ENCODE results near the gene SPTBN1. TPM values are rescaled to one million over a fixed set of nuclear protein-coding genes. Genes with fewer than 3 reads are reported as not detected.

SPTBN1 gene
- total and polyA plus RNA-seq, 2 of the 4 experiments (the other 2 are of a cell fraction) = 49.1 to 241 TPM

DNA sequence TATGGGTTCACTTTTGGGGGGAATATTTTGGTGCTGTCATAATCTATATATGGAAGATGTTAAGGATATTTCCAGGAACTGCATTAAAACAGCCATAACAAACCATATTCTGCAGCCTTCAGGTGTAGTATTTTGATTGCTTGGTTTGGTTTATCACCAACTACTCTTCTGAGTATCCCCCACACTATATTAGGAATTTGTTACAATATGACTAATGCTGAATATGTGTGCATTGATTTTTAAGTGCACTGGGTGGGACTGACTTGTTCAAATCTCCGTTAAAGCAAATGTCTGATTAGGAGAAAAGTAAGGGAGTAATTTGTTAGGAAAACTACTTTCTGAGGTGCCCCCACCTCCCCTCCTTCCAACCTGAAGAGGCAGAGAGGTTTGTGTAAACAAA is 47.7 kb downstream of the SPTBN1 start:
- Histone ChIP-seq H3K56ac (ENCODE audit: extremely low read depth, insufficient read depth, low read length) (no peak overlapping the region), H4K8ac (ENCODE audit: low read depth in 2 of 2, low read length in 2 of 2) (no peak overlapping the region), H3K36me3 (ENCODE audit: control insufficient read depth, insufficient read depth, low read length) (0 out of 2 replicates have a peak, but pooled peaks cover 1% of the 10 kb centered on the region), H2AK9ac (replicated peaks; ENCODE audit: low read depth, low read length, poor library complexity) (no peak overlapping the region), H4K5ac (ENCODE audit: low read depth, low read length) (no peak overlapping the region), H3K27me3 (ENCODE audit: control insufficient read depth, insufficient read depth, low read length) (no peaks in the 10 kb centered on the region), H4K20me1 (ENCODE audit: insufficient read depth, low read length) (peaks cover 51% of the 10 kb centered on the region), H3K9me1 (ENCODE audit: insufficient read depth, low read length) (peaks cover 17% of the 10 kb centered on the region), H2AFZ (replicated peaks; ENCODE audit: low read length, poor library complexity) (no peak overlapping the region), H3K4me1 (ENCODE audit: control insufficient read depth, insufficient read depth, low read length) (peaks cover 18% of the 10 kb centered on the region), H2BK120ac (ENCODE audit: low read depth, low read length) (no peak overlapping the region), H3K4me2 (ENCODE audit: low read depth, low read length) (peak overlapping the region; percentile 22; the same call in 1 of the 2 replicates), H2BK20ac (ENCODE audit: low read depth, low read length) (no peak overlapping the region), H3K4me3 (ENCODE audit: insufficient read depth, low read depth, low read length) (no peak overlapping the region), H4K91ac (ENCODE audit: insufficient read depth, low read depth, low read length) (no peak overlapping the region), H3K4ac (ENCODE audit: low read depth, low read length) (no peak overlapping the region), H3K79me1 (ENCODE audit: low read depth in 1 of 2, low read length in 2 of 2) (peaks cover 45 to 80% of the 10 kb centered on the region in 2 experiments), H3K14ac (replicated peaks; ENCODE audit: low read depth, low read length) (no peak overlapping the region), H2AK5ac (ENCODE audit: low read depth, low read length) (no peak overlapping the region), H3K9ac (ENCODE audit: low read depth, low read length) (no peak overlapping the region), H3K23ac (ENCODE audit: low read depth, low read length) (no peak overlapping the region), H3K18ac (ENCODE audit: low read depth, low read length) (peak overlapping the region; percentile 3; the same call in 1 of the 2 replicates), H3K9me3 (ENCODE audit: control insufficient read depth, insufficient read depth, low read length) (no peaks in the 10 kb centered on the region), H2BK15ac (ENCODE audit: low read depth, low read length) (no peak overlapping the region), H3K27ac (ENCODE audit: insufficient read depth, low read length) (no peak overlapping the region), H2BK5ac (ENCODE audit: low read depth, low read length, poor library complexity, severe bottlenecking) (no peak overlapping the region)
- ChIA-PET POLR2A (ENCODE audit: unreplicated experiment) (no interaction called here), CTCF (no interaction called here)
- WGBS, 2 experiments (ENCODE audit: extremely low coverage in 2 of 2, insufficient read length in 1 of 2) = no CpG with 5 or more reads among the region's 1 CpG
- peak; percentile 58 for ATAC-seq (ENCODE audit: low read depth)
- dilution Hi-C loops (cut with HindIII; ENCODE audit: low sequenced_read_pairs, unreplicated experiment) = no loop called here
- TF ChIP-seq FOS (IDR thresholded peaks at IDR 0.05; ENCODE audit: low read depth, low read length) = no peak
- no peak for TF ChIP-seq CHD1 (IDR thresholded peaks at IDR 0.05; ENCODE audit: low read depth, low read length)
- TF ChIP-seq MAZ (IDR thresholded peaks at IDR 0.05; ENCODE audit: borderline replicate concordance, low read depth, low read length) = no peak
- no peak for TF ChIP-seq ELK1 (IDR thresholded peaks at IDR 0.05; ENCODE audit: borderline replicate concordance, low read depth, low read length)
- no peak for TF ChIP-seq MXI1 (IDR thresholded peaks at IDR 0.05; ENCODE audit: borderline replicate concordance, low read depth, low read length)
- TF ChIP-seq POLR2A (IDR thresholded peaks at IDR 0.05; ENCODE audit: low read depth, low read length) = no peak
- TF ChIP-seq RFX5 (IDR thresholded peaks at IDR 0.05; ENCODE audit: low read depth, low read length) = no peak
- TF ChIP-seq, protein P1, sequence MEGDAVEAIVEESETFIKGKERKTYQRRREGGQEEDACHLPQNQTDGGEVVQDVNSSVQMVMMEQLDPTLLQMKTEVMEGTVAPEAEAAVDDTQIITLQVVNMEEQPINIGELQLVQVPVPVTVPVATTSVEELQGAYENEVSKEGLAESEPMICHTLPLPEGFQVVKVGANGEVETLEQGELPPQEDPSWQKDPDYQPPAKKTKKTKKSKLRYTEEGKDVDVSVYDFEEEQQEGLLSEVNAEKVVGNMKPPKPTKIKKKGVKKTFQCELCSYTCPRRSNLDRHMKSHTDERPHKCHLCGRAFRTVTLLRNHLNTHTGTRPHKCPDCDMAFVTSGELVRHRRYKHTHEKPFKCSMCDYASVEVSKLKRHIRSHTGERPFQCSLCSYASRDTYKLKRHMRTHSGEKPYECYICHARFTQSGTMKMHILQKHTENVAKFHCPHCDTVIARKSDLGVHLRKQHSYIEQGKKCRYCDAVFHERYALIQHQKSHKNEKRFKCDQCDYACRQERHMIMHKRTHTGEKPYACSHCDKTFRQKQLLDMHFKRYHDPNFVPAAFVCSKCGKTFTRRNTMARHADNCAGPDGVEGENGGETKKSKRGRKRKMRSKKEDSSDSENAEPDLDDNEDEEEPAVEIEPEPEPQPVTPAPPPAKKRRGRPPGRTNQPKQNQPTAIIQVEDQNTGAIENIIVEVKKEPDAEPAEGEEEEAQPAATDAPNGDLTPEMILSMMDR (conservative IDR thresholded peaks at IDR 0.05; ENCODE audit: low read depth, low read length) = no peak
- no peak for TF ChIP-seq NFE2L2 (IDR thresholded peaks at IDR 0.05; ENCODE audit: low read depth, low read length)
- TF ChIP-seq MAFK (IDR thresholded peaks at IDR 0.05; ENCODE audit: low read depth, low read length) = no peak
- no peak for TF ChIP-seq RCOR1 (IDR thresholded peaks at IDR 0.05; ENCODE audit: insufficient replicate concordance, low read length)
- TF ChIP-seq RAD21 (IDR thresholded peaks at IDR 0.05; ENCODE audit: low read length) = no peak
- TF ChIP-seq SMC3 (IDR thresholded peaks at IDR 0.05; ENCODE audit: low read depth, low read length) = no peak
- DNase-seq = no peak
- intact Hi-C loops (cut with micrococcal nuclease) = no loop called here
- no TSS peak for BruUV-seq (replicated peaks)
- in situ Hi-C loops (cut with MboI; ENCODE audit: low sequenced_read_pairs) = no loop called here

Measured in IMR-90 (cell line).